Esophagus mucosa (tissue), 1 donor: ENCODE data around the gene EMP3. TPM values are rescaled to one million over a fixed set of nuclear protein-coding genes. Genes with fewer than 3 reads are reported as not detected.
"Not testable (repeated sequence)": the region's sequence is repeated elsewhere in the genome, so short reads cannot be mapped to it uniquely, and the experiment has no call there.

ENCODE experiments used
- ATAC-seq: fragments of 200-7000 bp; cut with Tn5 transposase; one replicate; pipeline ENCODE4 v1.9.1; 2020
- total RNA-seq: library from RNA; stranded (reverse); gene quantifications from one replicate; pipeline ENCODE4 v1.2.4, GENCODE V29; 2023
- donor health status: DM: yes; HTN: yes; CAD: no.

The EMP3 gene
- total RNA-seq, 1 donor from 2014 or later: 7.6 TPM

DNA sequence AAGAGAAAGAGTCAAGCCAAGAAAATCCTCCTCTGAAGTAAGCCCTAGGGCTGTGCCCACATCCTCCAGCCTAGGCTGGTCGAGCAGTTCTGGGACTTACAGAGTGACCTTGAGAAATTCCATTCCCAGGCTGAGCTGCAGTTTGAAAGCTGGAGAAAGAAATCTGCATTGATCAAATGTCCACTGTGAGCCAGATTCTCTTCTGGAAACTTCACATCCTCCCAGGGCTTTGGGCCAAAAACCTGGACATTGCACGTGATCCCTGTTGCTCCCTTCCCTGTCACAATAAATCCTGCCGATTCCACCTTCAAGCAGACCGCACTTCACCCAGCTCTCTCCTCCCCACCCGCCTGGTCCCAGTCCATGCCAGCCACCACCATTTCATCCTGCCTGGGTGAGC, 22.7 kb downstream of the EMP3 start:
- no peak for ATAC-seq

GRCh38 chr19:48348737-48349136, 23.4 kb downstream of the EMP3 start:
- ATAC-seq: no peak

DNA sequence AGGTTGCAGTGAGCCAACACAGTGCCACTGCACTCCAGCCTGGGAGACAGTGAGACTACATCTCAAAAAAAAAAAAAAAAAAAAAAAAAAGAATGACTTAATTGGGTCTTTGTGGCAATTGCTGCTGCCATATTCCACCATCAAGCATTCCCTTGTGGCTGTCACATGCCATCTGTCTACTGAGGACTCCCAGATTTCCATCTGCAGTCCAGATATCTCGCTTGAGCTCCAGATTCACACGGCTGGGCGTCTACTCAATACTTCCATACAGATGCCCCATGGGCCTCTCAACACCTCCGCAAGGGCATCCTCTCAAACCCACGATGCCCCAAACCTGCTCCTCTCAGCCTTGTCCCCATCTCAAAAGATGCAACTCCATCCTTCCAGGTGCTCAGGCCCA, 25.5 kb downstream of the EMP3 start:
- ATAC-seq: no peak

- peak; percentile 68 for ATAC-seq
Measured at GRCh38 chr19:48351341-48351752, 26.0 kb downstream of the EMP3 start.

GRCh38 chr19:48353677-48354076, 28.3 kb downstream of the EMP3 start:
- no peak for ATAC-seq

- no peak for ATAC-seq
Measured at GRCh38 chr19:48354332-48354992, 29.1 kb downstream of the EMP3 start.

DNA sequence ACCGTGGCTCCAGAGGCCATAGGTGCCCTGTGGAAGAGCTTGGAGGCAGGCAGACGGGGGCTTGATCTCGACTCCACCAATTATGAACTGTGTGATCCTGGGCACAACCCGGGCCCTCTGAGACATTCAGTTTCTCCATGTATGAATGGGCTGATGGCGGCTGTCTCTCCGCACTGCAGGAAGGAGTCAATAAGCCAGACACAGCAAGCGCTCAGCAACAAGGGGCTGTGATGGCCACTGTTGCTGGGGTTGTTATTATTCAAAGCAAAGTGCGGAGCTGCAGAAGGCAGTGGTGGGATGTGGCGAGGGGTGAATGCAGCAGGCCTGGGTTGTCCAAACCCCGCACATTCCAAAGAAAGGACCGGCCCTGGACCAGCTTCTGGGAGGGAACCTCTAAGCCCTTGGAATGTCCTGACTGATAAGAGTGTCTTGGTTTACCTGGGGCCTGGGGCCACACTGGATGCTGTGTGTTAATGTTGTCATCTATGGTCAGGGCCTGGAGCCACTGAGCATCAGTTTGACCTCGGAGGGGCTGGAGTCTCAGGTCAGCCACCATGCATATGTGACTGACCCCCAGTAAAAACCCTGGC, 30.1 kb downstream of the EMP3 start:
- no peak for ATAC-seq

DNA sequence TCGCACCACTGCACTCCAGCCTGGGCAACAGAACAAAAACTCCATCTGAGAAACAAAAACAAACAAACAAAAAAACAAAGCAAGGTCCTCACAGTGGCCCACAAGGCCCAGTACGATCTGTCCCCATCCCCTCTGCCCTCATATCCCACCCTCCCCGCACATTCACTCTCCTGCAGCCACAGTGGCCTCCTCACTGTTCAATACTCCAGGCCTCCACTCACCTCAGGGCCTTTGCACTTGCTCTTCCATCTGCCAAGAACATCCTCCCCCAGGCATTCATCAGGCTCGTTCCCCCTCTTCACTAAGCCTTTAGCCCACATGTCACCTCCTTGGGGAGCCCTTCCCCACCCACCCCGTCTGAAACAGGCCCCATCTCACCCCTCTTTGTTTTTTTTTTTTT, 33.8 kb downstream of the EMP3 start:
- ATAC-seq: no peak

- no peak for ATAC-seq
Measured at GRCh38 chr19:48361912-48362311, 36.6 kb downstream of the EMP3 start.

GRCh38 chr19:48362716-48363499, 37.6 kb downstream of the EMP3 start:
- peak; percentile 87 for ATAC-seq

DNA sequence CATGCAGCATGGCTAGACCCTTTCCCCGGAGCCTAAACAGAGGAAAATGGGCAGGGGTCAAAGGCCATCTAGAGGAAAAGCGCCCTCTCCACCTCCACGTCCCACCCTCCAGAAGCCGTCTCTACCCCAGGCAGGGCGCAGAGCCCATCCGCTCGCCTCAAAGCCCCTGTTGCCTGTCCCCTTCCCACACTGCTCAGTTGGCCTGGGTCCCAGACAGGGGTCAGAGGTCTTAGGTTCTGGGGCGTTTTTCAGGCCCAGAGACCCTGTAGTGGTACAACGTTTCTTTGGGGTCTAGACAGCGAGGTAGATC, 38.1 kb downstream of the EMP3 start:
- ATAC-seq: peak; percentile 17

- ATAC-seq: peak; percentile 94
Measured at GRCh38 chr19:48363810-48364597, 38.7 kb downstream of the EMP3 start, which contains the start of the genes SYNGR4 and TMEM143. TSS of gene SYNGR4 (plus strand) at chr19:48364367. CDS start at chr19:48365843, 1,476 bp downstream. TSS of gene TMEM143 (minus strand) at chr19:48363940. CDS start at chr19:48363920, 20 bp downstream.

- no peak for ATAC-seq
Measured at GRCh38 chr19:48364598-48365348, 39.4 kb downstream of the EMP3 start.

DNA sequence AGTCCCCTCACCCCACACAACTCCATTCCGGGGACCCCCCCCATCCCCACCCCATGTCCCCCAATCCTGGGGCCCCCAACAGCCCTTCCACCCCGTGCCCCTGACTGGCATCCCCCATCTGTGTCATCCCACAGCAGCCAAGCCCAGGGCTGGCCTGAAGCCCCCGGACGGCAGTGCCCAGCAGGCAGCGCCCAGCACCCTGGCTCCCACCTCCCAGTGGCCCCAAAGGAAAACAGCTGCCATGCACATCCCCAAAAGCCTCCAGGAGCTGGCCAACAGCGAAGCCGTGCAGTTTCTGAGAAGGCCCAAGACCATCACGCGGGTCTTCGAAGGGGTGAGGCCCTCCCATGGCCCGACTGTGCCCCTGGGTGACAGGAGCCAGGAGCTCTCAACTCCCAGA, 40.2 kb downstream of the EMP3 start:
- ATAC-seq: no peak

GRCh38 chr19:48367855-48368254, 42.5 kb downstream of the EMP3 start:
- ATAC-seq: no peak

- ATAC-seq: no peak
Measured at GRCh38 chr19:48368936-48369335, 43.6 kb downstream of the EMP3 start.

DNA sequence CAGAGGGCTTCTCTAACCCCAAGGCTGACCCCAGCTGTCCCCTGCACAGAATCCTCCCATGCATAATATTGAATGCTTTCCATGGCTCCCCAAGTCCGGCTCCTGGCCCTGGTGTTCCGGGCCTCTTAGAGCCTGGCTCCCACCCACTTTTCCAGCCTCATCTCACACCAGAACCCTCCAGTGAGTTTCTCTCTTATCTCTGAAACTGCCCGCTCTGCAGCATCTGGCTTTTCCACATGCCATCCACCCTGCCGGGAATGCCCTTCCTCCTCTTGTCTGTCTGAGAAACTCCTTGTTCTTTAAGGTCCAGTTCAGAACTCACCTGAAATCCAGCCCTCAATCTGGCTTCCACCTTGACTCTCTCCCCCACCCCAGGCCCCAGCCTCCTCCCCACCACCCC, 45.6 kb downstream of the EMP3 start:
- no peak for ATAC-seq

- no peak for ATAC-seq
Measured at GRCh38 chr19:48371367-48371766, 46.0 kb downstream of the EMP3 start.

DNA sequence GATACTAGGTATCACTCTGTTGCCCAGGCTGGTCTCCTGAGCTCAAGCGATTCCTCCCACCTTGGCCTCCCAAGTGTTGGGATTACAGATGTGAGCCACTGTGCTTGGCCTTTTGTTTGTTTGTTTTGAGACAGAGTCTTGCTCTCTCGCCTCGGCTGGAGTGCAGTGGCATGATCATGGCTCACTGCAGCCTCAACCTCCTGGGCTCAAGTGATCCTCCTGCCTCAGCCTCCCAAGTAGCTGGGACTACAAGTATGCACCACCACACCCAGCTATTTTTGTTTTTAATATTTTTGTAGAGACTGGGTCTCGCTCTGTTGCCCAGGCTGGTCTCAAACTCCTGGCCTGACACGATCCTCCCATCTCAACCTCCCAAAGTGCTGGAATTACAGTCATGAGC, 46.4 kb downstream of the EMP3 start:
- ATAC-seq: not testable (repeated sequence)

DNA sequence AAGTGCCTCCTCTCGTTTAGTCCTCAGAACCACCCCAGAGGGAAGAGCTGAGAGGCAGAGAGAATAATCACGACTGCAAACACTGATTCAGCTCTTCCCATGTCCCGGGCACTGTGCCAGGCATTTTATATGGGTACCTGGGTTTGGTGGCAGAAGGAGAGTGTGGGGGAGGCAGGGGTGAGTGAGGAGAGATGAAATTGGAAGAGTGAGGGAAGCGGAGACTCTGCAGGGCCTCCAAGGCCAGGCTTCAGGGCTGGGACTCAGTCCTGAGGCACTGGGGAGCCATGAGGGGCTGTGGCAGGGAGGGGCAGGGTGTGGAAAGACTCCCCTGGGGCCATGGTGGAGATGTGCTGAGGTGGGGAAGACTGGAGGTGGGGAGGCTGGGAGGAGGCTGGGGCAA, 47.6 kb downstream of the EMP3 start:
- ATAC-seq: no peak

DNA sequence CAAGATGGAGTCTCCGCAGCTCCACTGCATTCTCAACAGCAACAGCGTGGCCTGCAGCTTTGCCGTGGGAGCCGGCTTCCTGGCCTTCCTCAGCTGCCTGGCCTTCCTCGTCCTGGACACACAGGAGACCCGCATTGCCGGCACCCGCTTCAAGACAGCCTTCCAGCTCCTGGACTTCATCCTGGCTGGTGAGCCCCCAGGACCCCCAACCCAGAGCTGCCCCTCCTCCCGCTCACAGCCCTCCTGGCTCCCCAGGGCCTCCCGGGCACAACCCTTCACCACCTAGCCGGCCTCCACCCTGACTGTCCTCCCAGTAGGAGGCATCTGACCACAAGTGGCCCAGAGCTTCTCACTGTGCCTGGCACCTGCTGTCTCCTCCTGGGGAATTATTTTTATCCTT, 48.2 kb downstream of the EMP3 start:
- ATAC-seq: no peak

DNA sequence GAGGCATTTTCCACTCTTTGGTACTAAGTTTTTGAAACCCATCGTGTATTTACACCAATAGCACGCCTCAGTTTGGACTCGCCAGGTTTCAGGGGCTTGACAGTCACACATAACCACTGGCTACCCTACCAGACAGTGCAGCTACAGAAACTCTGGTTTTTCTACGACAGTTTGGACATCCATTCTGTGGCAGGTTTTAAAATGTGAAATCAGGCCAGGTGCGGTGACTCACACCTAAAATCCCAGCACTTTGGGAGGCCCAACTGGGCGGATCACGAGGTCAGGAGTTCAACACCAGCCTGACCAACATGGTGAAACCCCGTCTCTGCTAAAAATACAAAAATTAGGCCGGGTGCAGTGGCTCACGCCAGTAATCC, 52.8 kb downstream of the EMP3 start:
- ATAC-seq: no peak
